Stimulated activated CD4-positive, alpha-beta T cell treated with anti-CD3 and anti-CD28 coated beads, Interleukin-1b, Interleukin-23, amount 100 ng/mL, for 24 hours (primary cell): ENCODE measurements around the gene XRCC3.

Source experiments
- DNase-seq, 4 experiments: peaks; one replicate each; pipeline ENCODE4 v3.0.0-alpha.2; 2020; ENCODE audit warnings: low read depth in 4 of 4, low spot score in 1 of 4

Gene XRCC3

GRCh38 chr14:103707329-103708263 is 7.7 kb downstream of the XRCC3 start:
- DNase-seq, result no peak

- no peak for DNase-seq
These were observed 8.5 kb downstream of the XRCC3 start for GRCh38 chr14:103706551-103707328.

DNA sequence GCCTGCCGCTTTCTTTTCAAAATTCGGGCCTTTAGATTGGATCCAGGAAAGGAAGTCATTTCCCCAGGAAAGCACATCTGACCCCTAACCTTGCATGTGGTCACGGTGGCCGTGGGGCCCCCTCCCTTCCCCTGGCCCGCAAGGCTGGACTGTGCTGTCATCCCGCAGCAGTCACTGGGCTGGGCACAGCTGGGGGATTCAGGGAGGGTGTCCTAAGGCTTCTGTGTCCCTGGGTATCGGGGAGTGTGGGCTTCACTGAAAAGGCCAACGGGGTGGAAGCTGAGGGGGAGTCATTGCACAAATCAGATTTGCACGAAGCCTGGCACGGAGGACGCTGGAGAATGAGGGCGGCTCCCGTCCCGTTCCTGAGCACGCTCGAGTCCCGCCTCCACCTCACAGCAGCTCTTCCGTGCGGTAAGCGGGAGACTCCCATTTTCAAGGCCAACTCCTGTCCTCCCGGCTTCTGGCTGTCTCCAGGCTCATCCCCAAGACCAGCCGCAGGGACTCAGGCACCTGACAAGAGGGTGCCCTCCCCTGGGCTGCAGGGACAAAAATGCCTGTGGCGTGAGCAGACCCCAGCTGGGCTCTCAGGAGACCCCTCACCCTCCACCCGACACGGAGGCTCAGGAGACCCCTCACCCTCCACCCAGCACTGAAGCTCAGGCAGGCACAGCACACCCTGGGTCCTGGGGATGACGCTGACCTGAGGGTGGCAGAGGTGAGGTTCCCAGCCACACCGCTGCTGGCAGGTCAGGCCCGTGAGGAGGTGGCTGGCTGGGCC is 9.6 kb downstream of the XRCC3 start:
- no peak for DNase-seq

- DNase-seq, result no peak
These were observed 10.1 kb downstream of the XRCC3 start for GRCh38 chr14:103705118-103705503.

GRCh38 chr14:103704708-103705107 is 10.5 kb downstream of the XRCC3 start:
- no peak for DNase-seq

- no peak for DNase-seq
These were observed 11.5 kb downstream of the XRCC3 start for GRCh38 chr14:103703433-103704385.

DNA sequence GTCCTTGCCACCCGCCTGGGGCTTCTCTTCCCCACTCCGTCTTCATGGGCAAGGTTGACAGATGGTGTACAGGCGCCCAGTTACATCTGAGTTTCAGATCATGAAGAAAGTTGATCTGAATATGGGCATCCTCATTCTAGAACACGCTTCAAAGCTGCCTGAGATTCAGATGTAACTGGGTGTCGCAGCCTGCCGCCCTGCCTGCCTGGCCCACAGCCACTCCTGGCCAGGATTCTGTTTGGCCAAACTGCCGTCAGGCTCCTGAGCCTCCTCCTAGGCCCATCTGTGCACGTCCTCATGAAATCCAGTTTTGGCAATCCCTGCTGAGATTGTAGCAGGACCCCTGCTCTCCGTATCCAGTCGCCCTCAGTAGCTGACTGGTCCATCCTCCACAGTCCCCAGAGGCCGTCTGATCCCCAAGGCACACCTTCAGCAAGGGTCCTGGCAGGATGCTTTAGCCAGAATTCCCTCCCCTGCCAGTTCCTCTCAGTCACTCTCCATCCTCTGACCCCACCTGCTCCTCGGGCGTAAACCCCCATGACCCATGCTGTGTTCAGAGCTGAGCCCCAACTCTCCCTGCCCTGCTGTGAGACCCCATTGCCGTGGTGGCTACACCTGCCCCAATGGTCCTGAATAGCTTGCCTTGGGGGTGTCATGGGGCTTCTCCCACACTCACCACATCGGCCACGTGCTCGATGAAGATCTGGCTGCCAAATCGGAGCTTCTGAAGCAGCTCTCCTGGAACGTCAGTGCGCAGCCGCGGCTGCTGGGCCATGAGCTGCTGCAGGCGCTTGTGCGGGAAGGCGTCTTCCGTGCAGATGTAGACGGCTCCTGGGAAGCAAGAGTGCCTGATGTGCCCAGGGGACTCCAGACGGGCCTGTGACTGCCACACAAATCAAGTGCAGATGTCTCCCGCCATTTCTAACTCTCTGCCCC is 12.5 kb downstream of the XRCC3 start:
- DNase-seq, result no peak

DNA sequence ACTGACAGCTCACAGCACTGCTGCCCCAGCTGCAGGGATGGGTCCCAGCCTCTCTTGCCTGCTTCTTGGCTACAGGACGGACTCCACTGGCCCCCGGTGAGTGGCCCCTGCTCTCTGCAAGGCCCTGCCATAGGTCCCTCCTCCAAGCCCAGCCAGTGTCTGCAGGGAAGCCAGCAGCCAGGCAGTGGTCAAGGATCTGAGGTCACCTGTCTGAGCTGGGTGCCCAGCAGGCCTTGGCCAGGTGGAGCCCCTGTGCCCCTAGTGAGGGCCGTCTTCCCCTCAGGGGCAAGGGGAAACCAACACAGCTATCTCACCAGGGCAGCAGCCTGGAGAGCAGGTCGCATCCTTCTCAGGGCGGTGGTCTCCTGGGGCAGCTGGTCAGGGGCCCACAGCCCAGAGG is 13.2 kb downstream of the XRCC3 start:
- DNase-seq, result no peak

GRCh38 chr14:103700753-103701490 is 14.3 kb downstream of the XRCC3 start:
- no peak for DNase-seq

GRCh38 chr14:103699901-103700752 is 15.1 kb downstream of the XRCC3 start:
- no peak for DNase-seq

DNA sequence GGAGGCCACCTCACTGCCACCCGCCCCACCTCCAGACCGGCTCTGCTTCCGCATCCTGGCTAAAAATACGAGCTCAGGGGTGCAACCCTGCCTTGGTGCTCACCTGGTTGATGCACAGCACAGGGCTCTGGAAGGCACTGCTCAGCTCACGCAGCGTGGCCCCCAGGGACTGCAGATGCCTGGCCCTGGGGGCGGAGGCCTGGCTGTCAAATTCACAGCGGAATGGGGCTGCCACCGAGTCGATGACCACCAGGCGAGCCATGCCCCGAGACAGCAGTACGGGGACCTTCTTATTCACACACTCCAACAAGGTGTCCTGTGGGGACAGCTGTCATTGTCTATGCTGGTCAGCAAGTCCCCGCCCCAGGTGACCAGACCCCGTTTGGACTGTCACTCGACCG is 16.0 kb downstream of the XRCC3 start:
- DNase-seq, result no peak

DNA sequence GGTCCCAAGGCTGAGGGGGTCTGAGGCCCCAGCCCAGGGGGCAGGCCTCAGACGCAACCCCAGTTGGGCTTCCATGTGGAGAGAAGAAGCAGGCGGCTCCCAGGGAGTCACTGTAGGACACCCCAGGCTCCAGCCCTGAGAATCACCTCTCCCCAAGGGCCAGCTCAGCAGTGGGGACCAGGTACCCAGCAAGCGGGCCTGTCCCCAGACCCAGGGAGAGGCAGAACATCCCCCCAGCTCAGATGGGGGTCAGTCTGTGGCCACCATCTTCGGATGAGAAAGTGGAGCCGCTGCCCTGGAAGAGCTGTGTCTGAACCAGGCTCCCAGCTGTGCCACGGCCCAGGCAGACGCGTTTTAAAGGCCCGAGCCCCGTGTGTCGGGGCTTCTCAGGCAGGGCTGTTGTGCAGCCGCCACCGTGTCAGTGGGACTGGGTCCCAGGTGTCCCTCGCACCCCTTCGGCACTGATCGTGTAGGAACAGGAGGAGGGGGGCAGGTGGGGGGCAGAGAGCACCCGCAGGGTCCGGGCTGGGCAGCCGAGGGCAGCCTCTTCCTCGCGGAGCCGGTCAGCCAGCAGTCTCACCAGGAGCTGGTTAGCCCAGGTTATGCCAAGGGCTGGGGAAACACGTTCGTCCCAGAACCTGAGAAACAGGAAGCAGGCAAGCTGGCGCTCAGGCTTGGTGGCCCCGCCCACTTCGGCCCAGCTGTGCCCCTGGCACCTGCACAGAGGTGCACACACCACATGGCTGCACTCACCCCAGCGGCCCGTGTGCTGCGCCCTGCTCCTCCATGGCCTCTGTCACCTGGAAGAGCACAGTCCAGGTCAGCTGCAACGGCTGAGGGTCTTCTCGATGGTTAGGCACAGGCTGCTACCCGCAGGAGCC is 16.6 kb downstream of the XRCC3 start:
- no peak for DNase-seq

DNA sequence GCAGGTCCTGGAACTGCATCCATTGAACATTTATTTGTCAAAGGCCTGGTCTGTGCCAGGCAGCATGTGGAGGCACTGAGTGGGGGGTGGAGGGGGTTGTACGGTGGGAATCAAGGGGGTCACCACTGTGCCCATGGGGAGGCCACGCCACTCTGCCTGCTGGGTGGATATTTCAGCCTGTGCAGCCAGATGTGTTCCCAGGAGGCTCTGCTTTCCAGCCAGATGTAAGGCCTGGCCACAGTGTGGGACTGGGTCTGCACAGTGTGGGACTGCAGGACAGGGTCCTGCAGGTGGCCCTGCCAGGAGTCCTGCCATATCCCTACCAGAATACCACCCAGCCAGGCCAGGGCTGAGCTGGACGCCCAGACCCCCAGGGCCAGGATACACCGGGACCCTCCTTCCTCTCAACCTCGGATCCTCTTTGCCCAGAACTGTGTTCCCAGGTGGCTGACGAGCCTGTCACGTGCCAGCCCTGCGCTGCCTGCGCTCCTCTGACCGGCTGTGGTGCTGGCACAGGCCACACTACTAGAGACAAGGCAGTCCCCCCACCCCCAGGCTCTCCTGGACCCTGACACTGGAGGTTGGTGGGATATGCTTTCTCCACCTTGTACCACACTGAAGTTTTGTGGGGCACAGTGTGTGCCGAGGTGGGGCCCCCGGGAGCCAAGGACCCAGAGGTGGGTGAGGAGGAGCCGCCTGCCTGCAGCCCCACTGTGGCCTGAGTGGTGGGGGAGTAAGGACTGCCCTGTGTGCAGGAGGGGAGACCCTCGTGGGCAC is 17.5 kb downstream of the XRCC3 start:
- DNase-seq, result no peak

DNA sequence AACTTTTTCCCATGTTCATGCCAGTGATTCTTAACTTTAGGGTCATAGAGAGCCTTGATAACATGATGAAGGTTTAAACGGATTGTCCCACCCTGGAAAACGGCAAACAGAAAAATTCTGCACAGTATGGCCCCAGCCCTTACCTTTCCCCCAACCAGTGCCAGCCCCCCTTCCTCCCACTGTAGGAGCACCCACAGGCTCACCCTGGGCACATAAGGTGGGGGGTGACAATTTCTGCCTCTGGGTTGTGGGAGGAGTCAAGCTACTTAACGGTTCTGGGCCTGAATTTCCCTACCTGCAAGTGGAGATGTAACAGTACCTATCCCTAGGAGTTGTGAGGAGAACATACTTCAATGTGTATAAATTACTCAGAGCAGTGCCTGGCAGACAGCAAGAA is 18.0 kb downstream of the XRCC3 start:
- no peak for DNase-seq

GRCh38 chr14:103696466-103697071 is 18.7 kb downstream of the XRCC3 start:
- DNase-seq, result no peak

GRCh38 chr14:103696070-103696402 is 19.2 kb downstream of the XRCC3 start:
- DNase-seq, result no peak
